Activated CD8-positive, alpha-beta memory T cell treated with anti-CD3 and anti-CD28 coated beads, Interleukin-2, amount 50 U/mL, for 1 hour (primary cell): Measurements from ENCODE around the gene CHST11.

Experiments used
- DNase-seq: peaks from one replicate; pipeline ENCODE4 v3.0.0-alpha.2; 2020; ENCODE audit errors: extremely low read depth

The CHST11 gene

GRCh38 chr12:104809251-104809650 lies 352.5 kb downstream of the CHST11 start:
- DNase-seq: no peak

GRCh38 chr12:104809706-104810385 lies 353.1 kb downstream of the CHST11 start:
- no peak for DNase-seq
